HG02763 (cell line): ENCODE measurements around the gene TBX20.

Experiments
- ATAC-seq: cut with Tn5 transposase; IDR thresholded peaks from one replicate; pipeline ENCODE4 v1.9.1; 2021; ENCODE audit warnings: mild to moderate bottlenecking, moderate library complexity; ENCODE audit not compliant: unreplicated experiment

Gene TBX20, protein sequence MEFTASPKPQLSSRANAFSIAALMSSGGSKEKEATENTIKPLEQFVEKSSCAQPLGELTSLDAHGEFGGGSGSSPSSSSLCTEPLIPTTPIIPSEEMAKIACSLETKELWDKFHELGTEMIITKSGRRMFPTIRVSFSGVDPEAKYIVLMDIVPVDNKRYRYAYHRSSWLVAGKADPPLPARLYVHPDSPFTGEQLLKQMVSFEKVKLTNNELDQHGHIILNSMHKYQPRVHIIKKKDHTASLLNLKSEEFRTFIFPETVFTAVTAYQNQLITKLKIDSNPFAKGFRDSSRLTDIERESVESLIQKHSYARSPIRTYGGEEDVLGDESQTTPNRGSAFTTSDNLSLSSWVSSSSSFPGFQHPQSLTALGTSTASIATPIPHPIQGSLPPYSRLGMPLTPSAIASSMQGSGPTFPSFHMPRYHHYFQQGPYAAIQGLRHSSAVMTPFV

GRCh38 chr7:35253710-35254495 is at the start of gene TBX20:
TBX20 (minus strand) TSS chr7:35254100; CDS start chr7:35253620, 480 bp downstream.
- ATAC-seq, result no peak

DNA sequence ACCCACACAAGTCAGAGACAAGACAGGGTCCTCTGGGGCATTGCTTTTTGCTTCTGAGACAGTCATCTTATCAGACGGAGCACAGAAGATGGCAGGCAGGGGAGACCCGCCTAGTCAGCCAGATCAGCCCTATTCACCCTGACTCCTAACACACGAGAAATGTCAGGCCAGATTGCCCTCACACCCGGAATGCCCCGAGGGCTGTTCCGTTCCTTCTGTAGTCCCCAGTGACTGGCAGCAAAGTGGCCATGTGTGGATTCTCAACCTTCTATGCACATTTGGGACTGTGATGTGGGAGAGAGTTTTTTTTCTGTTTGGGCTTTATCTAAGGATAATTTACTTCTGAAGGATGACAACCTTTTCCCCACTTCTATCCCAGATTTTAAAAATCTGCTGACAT is 35.5 kb upstream of the TBX20 start:
- ATAC-seq, result no peak

- no peak for ATAC-seq
Observed at GRCh38 chr7:35286986-35287385, 33.1 kb upstream of the TBX20 start.

- no peak for ATAC-seq
Observed at GRCh38 chr7:35286422-35286821, 32.5 kb upstream of the TBX20 start.

GRCh38 chr7:35285799-35286198 is 31.9 kb upstream of the TBX20 start:
- ATAC-seq, result no peak

DNA sequence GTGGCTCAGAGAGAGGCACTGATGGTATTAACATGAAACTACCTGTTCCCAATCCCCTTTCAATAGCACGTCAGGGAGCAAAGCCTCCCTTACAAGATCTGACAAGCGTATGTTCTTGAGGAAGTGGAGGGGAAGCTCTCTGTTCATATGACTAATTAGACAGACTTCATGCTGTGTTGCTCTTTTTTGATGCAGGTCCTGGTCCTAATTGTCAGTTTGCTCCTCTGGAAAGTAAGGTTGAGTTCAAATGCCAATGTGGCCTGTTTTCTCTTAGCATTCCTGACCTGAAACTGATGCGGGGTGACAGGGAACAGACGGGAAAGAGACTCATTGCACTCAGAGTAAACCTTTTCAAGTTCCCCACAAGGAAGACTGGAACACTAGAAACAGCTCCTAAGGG is 27.0 kb upstream of the TBX20 start:
- no peak for ATAC-seq

DNA sequence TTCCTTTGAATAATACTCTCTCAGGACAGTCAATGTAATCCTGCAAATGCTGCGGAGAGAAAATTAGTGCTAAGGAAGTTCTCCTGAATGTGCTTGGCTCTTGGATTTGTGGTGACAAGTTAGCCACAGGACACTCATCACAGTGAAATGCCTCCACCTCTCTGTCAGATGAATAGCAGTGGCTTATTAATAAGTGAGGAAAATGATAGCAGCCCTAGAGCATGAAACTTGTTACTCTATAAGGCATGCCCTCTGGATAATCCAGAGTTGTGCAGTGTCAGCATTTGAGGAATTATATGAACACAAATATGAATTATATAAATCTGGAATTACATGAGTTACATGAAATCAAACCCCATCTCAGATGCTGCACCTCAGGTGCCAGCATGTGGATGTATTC is 23.5 kb upstream of the TBX20 start:
- ATAC-seq, result no peak

- ATAC-seq, result no peak
Observed at GRCh38 chr7:35272246-35272645, 18.3 kb upstream of the TBX20 start.

DNA sequence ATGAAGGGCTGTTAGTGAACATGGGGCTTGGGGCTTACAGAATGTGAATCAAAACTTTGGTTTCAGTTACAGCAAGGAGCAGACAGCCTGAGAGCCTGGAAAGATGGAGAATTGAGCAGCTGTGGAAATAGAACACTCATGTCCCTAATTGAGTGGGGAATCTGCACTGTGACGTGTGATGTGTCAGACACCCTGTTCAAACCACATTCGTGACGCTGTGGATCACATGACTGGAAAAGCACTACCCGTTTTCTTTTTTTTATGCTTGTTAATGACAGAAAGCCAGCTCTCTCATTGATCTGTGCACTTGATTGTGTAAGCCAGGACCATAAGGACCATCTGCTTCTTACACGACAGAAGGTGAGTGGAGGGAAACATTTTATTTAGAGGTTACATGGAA is 15.1 kb upstream of the TBX20 start:
- no peak for ATAC-seq

GRCh38 chr7:35267411-35267810 is 13.5 kb upstream of the TBX20 start:
- ATAC-seq, result no peak

GRCh38 chr7:35263396-35263795 is 9.5 kb upstream of the TBX20 start:
- ATAC-seq, result no peak

- ATAC-seq, result no peak
Observed at GRCh38 chr7:35261476-35262285, 7.8 kb upstream of the TBX20 start.

GRCh38 chr7:35261041-35261440 is 7.1 kb upstream of the TBX20 start:
- no peak for ATAC-seq

DNA sequence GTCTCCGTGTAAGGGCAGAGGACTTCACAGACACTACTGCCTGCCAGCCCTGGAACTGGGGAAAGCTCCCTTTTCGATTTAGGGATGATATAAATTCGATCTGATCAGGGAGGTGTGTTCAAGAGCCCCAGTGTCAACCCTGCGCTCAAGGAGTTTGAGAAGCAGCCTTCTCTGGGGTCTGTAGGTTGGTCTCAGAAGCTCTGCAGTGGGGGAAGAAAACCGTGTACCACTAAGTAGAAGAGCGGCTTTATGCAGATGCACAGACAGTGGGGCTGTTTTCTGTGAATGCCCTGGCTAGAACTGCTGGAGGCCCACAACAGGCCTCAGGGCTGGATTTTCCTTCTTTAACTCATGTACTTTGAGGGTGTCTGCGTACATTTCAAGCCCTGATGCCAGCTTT is 6.3 kb upstream of the TBX20 start:
- no peak for ATAC-seq

DNA sequence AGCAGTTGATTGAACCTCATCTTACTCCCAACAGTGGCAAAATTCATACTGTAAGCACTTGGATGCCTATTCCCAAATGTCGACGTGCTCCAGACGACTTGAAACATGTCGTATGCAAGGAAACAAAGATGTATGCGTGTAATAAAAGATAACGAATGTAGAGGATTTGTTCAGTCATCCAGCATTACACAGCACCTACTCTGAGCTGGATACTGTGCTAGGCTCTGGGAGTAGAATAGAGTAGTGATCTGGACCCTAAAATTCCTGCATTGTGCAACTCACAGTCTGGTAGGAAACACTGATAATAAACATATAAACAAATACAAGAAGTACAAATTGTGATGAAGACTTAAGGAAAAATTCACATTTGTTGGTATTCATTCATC is 5.6 kb upstream of the TBX20 start:
- ATAC-seq, result no peak

DNA sequence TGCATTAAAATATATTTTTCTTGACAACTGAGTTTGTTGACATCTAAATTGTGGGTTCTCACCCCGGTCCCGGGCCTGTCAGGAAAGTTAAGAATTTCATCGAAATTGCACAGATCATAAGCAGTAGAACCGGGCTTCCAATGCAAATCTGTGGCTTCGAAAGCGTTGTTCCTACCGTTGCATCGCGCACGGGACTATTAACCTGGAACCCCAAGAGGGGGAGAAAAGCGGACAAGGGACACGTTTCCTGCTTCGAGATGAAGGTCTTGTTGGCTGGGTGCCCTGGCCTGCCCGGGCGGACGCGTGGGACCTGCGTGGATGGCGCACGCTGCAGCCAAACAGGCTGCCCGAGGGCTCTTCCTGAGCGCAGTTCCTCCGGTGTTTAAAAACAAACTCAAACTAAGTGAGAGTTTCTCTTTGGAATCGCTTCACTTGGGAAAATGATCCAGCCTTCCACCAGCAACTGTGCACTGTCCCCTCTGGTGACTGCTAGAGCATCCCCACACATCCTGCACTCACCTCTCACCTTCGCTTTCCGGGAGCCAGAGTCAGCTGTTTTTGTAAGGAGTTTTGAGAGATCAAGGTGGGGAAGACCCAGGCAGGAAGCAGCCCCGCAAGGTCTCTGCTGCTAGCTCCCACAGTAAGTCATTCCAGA is 5.1 kb upstream of the TBX20 start:
- ATAC-seq, result no peak

- ATAC-seq, result no peak
Observed at GRCh38 chr7:35258125-35258867, 4.4 kb upstream of the TBX20 start.

GRCh38 chr7:35257251-35258124 is 3.6 kb upstream of the TBX20 start:
- ATAC-seq, result no peak
